Activated naive CD4-positive, alpha-beta T cell treated with Interleukin-2 at 50 U/mL for 16 hours (primary cell): ENCODE results near the gene SELENOI.

Source experiments
- DNase-seq: peaks from one replicate; pipeline ENCODE4 v3.0.0-alpha.2; 2020

SELENOI gene

DNA sequence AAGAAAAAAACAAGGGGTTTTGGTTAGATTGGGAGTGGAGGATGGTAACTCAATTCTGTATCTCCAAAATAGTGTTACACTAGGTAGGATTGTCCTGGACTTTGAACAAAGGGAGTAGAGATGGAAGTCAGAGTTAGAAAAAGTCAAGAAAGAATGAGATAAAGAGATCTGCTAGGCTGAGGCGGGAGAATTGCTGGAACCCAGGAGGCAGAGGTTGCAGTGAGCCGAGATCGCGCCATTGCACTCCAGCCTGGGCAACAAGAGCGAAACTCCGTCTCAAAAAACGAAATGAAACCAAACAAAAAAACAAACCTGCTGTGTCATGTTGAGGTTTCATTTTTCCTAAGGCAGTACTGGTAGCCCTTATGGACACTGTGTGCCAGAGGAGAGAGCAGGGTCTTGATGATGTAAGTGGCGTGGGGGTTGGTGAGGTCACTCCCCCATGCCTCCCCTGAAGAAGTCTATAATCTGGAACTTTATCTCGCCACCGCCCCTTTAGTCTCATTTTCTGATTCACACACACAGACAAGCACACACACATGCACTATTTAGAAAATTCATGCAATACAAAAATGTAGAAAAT is 66.2 kb downstream of the SELENOI start:
- DNase-seq: peak; percentile 25

DNA sequence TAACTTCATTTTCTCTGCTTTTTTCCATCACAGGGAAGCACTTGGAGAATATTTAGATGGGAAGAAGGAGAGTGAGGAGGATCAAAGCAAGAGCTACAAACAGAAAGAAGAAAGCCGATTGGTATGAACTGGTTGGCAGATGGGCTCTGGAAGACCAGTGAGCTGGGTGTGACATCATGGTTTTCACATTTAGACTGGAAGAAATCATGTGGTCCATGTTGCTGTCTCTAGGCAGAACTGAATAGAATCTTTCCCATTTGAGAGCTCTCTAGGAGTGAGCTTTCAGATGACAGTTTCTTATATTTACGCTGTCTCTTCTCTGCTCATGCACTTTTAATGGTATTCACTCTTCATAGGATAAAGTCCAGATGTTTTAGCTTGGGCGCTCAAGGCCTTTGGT is 68.4 kb downstream of the SELENOI start:
- no peak for DNase-seq

GRCh38 chr2:26421961-26422360 is 76.0 kb downstream of the SELENOI start:
- DNase-seq: no peak

DNA sequence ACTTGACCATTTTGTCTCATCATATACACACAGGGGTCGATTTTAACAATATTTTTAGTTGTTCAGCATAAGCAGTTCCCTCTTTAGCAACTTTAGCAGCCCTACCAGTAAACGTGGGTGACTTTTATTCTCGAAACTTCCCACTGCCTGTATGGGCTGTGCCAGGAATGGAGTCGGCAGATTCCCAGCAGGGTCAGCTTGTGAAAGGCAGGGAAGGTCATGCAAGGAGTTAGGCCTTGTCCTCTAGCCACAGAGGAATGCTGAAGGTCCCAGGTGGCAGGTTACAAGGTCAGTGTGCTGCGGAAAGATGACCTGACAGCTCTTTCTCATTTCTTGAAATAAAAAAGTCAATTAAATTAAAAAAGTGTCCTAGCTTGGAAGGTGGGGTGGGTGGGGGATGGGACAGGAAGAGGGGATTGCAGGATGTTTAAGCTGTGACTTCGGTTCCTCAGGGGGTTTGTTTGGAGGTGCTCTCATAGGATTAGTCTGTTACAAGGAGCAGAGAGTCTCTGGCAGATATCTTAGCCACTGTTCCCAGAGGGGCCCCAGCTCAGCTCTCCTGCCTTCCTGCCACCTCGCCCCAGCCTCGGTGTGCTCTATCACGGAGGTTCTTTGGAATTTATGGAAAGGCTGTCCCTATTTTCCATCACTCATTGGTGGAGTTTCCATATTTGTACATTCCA is 77.1 kb downstream of the SELENOI start:
- no peak for DNase-seq

- no peak for DNase-seq
Observed at GRCh38 chr2:26423750-26424149, 77.8 kb downstream of the SELENOI start.

GRCh38 chr2:26424221-26424620 is 78.3 kb downstream of the SELENOI start:
- no peak for DNase-seq

DNA sequence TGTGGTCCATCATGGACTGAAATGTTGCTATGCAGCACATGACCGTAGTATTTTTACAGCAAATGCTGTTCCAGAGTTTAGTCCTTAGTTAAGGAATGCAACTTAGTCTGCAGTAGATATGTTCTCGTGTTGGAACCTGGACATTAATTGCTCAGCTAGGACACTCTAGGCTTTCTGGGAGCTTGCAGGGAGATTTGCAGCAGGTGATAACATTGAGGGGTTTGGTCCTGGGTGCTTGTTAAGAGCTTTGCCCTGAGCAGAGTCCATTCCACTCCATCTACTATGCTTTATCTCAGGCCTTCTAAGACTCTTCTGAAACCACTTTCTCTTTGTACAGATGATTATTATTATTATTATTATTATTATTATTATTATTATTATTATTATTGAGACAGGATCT is 82.9 kb downstream of the SELENOI start:
- no peak for DNase-seq

DNA sequence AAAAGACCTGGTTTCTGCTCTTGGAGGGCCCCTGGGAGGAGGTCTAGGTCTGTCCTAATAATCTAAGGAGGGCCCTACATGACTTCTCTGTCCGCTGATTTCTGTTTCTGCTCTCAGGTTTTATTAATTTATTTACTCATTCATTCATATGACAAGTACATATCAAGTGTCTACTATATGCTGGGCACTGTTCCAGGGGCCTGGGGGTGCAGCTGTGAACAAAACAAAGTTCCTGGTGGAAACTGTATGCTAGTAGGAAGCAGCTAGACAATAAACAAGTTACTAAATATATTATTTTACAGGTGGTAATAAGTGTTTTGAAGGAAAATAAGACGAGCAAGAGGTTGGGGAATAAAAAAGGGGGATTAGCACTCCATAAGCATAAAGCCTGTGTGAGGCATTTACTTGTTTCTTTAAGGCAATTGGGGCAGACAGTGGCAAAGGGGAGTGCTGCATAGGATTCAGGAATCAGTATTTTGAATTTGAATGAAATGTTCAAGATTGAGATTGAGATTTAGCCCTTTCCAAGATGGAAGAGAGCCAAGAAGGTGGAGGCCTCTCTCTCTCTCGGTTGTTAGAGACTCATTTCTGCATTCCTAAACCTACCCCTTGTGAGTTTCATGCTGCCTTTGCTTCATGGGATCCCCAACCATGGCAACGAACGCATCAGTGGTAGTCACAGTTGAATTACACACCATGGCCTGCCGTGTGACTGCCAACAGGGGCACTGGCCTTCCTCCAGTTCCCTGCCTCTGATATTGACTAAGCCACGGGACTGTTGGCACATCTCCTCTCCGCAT is 84.0 kb downstream of the SELENOI start:
- no peak for DNase-seq

- DNase-seq: no peak
Observed at GRCh38 chr2:26430826-26431225, 84.9 kb downstream of the SELENOI start.

GRCh38 chr2:26432363-26432762 is 86.4 kb downstream of the SELENOI start:
- DNase-seq: no peak

DNA sequence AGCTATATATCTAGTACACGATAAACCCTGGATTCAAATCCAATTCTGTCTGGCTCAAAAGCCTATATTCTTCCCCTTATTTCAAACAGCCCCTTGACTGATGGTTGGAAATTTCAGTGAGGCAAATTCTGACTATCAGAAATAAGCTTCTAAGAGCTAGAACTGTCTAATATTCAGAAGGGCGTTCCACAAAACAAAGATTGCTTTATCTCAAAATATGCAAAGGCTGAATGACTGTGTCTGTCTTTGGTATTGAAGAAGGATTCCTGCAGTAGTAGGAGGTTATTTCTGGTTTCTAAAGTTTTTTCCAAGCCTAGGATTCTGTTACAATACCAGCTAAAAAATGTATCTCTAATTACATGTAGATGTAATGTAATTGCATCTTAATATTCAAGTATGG is 86.9 kb downstream of the SELENOI start:
- no peak for DNase-seq

GRCh38 chr2:26435106-26435505 is 89.2 kb downstream of the SELENOI start:
- DNase-seq: no peak

DNA sequence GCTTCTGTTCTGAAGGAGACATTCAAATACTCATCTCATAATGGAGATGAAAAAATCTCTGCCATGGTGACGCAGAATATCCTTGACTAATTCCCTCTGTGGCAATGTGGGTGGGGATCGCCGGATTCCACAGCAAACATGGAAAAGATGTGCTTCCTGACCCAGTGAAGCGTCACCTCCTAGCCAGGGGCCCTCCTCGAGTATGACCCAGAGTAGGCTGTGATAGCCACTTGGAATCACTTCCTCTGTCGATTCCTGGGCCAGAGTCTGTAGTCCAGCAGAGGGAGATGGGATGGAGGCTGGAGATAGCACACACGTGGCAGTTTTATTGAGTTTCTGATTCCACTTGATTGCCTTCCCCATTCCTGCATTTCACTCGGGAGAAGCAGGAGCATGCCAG is 92.6 kb downstream of the SELENOI start:
- DNase-seq: no peak

GRCh38 chr2:26438926-26439325 is 93.0 kb downstream of the SELENOI start:
- no peak for DNase-seq

GRCh38 chr2:26442301-26442700 is 96.4 kb downstream of the SELENOI start:
- DNase-seq: no peak

GRCh38 chr2:26442707-26443106 is 96.8 kb downstream of the SELENOI start:
- no peak for DNase-seq

DNA sequence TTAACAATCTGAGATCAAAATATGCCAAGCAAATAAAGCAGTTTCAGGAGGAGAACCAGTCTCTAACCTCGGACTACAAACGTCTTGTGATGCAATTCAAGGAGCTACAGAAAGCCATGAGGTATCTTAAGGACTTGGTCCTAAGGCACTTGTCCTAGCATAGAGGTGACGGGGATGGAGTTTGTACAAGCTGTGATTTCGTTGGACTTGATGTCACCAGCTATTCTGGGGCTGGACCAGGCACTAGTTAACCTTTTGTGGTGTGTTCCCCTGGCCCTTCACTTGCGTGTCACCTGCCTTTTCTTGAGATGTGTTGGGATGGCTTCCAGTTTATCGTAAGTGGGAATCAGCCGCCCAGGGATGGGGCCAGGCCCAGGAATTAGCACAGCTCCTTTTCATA is 98.3 kb downstream of the SELENOI start:
- DNase-seq: no peak
